IPS DF 19.7 (cell line): Measurements from ENCODE around the gene HMMR.
A peak's percentile ranks its signal among the peaks of the same experiment; 100 is the strongest.

Source experiments
- DNase-seq: peaks from one replicate; pipeline ENCODE4 v3.0.0-alpha.2; 2013; ENCODE audit warnings: low read depth, low spot score

The HMMR gene

DNA sequence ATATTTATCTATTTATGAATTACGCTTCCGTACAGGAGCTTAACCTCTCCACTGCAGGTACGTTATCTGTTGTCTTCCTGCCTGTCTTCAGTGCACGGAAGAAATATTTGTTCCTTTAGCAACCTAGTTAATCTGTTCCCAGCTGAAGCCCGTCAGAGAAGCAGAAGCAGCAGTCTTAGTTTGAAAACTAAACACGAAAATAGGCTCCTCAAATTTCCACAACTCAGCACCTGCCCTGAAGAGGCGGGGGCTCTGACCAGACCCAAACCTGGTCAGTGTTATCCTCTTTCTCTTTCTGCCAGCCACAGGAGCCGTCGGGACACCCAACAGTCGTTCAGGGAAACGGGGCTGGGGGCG, 992 bp upstream of the HMMR start:
- no peak for DNase-seq

DNA sequence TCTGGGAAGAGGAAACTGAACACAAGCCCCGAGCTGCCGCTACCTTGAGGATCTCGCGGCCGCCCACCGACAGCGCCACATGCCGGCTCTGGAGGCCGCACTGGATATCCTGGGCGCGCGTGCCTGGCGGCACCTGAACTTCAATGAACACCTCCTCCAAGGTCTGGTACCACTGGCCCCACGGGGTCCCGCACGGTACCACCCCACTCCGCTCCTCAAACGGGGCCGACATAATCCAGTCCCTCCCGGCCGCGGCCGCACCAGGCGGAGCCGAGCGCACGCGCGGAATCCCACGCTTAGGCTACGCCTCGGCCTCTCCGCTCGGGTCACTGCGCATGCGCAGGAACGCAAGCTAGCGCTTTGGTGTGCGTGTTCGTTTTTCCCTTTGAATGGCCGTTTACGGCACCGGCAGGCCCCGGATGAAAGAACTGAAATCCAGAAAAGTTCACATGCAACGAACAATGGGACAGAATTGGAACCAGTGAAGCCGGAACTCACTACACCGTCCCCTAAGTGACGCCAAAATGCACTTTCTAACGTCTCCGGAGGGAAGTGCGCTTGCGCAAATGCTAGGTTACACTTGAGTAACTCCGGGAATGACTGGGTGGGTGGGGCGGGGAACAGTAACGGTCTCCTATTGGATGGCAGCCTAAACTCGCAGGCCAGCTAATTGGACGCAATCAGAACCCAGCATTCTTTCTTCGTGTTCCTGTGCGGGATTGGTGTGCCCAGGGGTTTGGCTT, 442 bp upstream of the HMMR start, which contains the start of gene NUDCD2:
TSS of gene NUDCD2 (minus strand) at position 284 of the 743 bp plus-strand sequence. CDS start at position 232, 52 bp downstream.
- peak; percentile 99 for DNase-seq

DNA sequence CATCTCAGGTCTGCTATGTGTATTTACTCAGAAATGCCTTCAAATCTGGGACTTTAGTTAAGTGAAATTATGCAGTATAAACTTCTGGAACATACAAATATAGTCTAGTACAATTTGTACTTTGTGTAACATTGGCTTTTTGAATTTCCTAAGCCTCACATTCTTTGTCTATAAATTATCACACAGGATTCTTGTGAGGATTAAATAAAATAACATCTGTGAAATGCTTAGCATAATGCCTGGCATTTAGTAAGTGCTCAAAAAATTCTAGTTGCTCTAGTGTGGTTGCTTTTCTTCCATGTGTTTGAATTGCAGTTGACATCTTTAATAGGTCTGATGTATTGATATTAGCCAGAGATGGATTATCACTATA, 2.6 kb downstream of the HMMR start:
- DNase-seq, result no peak

DNA sequence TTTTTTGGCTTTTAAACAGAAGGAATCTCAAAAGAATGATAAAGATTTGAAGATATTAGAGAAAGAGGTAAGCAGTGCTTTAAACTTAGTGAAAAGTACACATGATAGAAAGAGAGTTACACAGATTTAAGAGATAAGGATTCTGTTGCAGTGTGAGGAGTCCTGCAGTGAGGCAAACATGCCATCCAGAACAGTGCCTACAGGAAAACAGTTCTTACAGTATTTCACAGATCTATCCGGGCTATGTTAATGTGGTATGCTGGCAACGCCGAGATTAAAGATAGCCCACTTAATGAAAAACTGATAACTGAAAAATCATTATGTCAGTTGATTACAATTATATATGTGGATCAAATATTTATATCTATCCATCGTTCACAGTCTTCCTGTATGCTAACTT, 7.2 kb downstream of the HMMR start:
- no peak for DNase-seq

DNA sequence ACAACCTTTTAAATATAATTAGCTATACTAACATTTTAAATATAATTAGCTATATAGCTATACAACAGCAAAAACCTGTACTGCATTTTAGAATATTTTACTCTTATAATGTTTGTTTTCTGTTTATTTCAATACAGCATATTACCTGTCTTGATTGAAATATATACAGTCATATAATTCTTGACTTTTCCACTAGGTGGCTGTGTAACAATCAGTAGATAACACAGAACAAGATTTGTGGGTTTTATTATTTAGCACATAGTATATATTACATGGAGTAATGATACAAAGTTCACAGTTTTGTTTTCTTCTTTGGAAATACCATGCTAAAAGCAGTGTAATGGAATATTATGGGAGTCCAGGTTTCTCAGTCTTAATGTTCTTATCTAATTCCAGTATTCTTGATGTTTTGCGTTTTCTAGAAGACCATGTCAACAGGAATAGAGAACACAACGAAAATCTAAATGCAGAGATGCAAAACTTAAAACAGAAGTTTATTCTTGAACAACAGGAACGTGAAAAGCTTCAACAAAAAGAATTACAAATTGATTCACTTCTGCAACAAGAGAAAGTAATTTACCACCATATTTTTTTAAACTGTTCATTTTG, 13.3 kb downstream of the HMMR start:
- no peak for DNase-seq

DNA sequence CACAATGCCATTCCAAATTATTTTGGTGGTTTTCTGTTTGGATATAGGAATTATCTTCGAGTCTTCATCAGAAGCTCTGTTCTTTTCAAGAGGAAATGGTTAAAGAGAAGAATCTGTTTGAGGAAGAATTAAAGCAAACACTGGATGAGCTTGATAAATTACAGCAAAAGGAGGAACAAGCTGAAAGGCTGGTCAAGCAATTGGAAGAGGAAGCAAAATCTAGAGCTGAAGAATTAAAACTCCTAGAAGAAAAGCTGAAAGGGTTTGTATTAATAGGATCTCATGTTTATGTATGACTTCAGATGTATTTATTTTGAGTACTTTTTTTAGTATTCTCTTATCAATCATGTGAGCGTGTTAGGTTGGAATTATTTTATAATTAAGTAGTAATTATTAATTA, 15.0 kb downstream of the HMMR start:
- DNase-seq, result no peak

DNA sequence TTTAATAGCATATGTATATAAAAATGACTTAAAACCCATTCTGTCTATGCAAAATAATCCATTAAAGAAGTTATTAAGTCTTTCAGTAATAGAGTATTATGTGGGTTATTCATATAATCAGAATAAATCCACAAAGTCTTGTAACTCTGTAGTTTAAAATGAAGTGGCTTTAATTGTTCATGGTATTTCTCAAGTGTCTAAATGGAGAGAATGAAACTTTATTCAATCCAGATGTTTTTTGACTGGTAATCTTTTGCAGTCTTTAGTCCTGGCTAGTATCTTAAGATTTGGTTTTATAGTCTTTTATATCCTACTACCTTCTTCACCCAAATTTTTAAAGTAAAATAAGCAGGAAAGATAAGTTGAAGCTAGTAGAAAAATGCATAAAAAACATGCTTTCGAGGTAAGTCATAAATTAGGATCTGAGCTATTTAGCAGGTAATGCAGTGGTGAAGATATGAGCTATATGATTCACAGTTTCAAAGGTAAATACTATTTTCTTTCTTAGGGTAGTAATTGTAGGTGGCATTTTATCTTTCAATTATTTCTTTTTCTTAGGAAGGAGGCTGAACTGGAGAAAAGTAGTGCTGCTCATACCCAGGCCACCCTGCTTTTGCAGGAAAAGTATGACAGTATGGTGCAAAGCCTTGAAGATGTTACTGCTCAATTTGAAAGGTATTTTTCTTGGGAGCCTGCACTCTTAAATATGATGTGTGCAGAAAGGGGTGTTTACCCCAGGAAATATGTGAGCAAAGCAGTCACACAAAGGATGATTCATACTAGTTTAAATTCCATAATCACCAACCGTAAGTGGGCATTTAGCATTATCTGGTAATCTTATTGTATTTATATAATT, 17.9 kb downstream of the HMMR start:
- DNase-seq, result no peak

DNA sequence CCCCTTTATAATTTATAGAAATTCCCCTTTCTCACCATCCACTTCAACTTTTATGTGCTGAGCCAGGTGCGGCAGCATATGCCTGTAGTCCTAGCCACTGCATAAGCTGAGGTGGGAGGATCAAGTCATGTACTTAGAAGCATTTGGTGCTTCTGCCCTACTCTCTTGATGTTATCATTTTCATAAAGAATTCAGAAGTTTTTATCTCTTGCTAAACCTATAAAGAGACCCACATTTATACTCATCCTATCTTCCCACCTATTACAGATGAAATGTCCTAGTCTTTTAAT, 18.5 kb downstream of the HMMR start:
- DNase-seq, result no peak

DNA sequence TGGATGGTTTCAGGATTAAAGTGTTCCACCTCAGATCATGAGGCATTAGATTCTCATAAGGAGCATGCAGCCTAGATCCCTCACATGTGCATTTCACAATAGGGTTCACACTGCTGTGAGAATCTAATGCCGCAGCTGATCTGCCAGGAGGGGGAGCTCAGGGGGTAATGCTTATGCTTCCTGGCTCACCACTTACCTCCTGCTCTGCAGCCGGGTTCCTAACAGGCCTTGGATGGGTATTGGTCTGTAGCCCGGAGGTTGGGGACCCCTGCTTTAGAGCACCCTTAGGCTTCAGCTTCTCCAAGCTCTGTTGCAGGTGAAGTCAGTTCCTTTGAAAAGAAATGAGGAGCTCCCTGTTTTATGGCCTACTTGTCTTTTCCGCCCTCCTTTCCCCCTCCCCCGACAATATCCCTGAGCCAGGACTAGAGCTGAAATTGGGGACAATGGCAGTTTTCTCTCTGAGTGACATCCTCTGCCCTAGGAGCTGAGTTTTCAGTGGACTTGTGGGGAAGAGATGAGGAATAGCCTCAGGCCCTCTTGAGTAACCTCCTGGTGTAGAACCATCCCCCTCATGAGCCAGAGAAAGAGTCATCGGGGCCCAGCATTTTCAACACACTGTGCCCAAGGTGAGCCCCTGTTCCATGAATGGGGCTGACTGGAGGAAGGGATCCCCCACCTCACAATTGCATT, 28.8 kb downstream of the HMMR start:
- no peak for DNase-seq

DNA sequence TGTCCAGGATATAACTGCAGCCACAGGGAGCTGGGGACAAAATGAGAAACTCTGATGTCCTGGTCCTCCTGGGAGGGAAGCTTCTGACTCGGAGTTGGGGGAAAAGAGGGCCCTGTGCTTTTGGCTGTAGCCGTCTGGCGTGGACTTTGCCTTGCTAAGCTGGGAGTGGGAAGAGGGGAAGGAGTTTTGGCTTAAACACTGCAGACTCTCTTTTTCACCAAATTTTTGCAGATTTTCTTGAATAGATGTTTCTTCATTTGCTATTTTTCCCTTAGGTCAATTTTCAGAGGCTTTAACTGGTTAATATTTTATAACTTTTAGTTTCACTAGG, 29.3 kb downstream of the HMMR start:
- DNase-seq, result no peak

DNA sequence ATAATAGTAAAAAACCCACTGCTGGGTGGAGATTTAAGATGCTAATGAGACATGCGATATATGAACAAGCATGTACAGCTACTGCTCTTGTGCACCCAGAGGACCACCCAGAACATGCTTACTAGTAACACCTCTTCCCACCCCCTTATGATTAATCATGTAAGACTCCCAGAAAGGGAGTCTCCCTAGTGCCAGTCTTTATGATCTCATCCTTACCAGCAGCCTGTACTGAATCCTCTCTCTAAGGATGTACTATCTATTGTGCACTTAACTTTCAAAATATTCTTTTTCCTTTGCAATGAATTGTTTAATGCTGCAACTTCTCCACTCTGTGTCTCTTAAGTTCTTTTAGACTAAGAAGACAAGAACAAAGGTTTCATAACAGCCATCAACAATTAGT, 35.9 kb downstream of the HMMR start:
- no peak for DNase-seq

DNA sequence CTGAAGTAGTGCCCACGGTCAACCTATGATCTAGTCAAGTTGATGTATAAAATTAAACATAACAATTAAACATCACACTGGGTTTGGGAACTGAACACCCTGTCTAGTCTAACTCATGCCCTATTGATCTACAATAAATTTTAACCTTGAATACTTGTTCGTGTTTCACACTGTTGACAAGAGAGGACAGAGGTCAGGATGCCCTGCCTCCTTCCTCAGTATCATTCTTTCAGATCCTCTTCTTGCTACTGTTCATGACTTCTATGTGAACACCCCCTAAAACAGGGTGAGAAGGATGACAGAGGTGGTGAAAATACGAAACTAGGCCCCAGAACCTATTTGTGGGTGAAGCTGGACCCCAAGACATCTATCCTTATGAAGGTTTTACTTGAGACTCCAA, 36.9 kb downstream of the HMMR start:
- no peak for DNase-seq

DNA sequence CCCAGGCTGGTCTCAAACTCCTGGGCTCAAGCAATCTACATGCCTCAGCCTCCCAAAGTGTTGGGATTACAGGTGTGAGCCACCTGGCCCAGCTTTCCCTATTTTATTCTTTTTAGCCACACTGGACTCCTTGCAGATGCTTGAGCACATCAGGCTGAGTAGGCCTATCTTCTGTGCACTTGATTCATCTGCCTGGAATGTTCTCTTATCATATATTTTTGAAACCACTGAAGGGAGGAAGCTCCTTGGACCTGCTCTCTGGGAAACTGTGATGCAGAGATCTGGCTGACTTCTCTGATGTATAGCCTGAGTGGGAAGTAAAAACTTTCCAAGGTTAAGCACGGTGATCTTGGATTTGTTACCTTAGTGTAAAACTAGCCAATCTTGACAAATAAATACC, 38.5 kb downstream of the HMMR start:
- no peak for DNase-seq

DNA sequence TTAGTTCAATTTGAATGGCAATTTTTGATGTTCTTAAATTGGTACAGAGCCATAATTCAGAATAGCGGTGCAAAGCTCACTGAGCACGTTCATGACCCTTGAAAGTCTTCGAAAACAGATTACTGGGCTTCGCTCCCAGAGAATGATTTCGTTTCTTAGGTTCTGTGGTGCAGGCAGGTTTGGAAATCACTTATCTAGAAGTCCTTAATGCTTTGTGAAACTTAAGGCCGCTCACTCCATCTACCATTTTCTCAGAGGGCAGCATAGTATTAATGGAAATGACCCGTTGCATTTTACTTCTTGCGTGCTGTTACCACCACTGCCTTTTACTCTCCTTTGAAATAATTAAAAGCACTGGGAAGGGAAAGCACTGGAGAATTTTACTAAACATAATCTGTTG, 42.1 kb downstream of the HMMR start:
- DNase-seq, result no peak

DNA sequence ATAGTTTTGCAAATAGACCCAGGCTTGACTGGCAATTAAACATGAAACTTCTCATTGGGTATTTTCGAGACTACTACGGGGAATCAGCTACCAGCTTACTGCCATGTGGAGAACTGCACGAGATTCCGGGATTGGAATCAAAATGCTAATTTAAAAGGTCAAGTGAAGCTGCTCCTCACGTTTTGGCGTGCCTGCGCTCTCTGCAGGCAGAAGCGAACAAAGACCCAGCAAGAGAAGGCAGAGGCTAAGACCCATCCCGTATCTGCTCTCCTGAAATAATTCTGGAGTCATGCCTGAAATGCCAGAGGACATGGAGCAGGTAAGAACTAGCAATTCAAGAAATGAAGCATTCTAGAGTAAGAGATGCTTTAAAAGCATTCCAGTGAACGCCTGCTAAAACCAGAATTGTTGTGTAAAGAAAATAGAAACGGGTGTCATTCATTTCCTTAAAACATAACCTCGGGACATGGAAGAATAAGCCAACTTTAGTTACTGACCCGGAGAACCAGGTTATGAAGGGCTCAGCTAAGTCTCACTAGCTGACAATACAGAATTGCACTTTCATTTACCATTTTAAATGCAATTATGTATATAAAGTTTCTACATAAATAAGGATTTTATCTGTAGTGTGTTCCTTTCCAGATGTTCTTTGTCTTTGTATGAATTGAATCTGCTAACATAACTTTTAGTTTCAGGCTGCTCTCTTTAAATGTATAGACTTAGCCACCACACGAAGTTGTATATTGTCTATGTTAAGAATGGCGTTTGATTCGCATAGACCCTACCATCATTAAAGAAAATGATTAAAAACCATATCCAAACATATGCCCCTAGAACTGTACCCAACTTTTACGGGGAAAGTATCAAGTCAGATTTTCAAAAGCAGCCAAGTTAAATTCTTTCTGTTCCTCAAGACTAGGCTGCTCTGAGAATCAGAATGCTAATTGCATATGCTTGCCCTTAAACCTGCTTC, 43.0 kb downstream of the HMMR start:
- peak; percentile 95 for DNase-seq

DNA sequence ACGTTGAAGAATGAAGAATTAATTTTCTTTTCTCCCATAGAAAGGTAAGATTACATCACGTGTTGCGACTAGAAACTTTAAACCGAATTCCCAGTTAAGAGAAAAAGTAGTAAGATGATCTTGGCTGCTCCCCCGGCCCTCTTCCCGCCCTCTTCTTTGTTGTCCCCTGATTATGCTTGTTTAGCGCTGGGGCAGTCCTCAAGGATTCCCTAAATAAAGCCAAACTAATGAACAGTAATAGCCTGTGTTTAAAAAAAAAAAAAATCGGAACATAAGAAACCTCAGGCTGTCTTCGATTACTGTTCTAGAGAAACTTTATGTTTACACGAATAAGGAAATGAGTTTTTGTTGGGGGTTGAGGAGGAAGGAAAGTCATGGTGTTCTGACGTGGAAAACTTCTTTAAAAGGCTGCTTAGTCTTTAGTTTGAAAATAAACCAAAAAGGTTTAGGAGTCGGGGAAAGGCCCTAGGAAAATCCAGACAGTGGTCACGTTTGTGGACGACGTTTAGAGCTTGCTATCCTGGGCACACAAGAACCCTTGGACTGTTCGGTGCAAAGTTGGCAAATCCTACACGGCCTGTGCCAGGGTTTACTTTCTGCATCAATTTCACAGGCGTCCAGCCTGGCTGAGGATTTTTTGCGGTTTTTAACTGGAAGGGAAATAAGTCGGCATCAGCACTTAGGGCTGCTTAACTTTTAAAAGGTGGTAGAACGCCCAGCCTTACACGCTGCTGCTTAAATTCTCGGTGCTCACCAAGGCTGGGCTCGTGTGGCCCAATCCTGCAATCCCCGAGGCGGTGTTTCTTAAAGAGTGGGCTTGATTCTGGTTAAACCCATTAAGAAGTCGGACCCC, 43.9 kb downstream of the HMMR start:
- no peak for DNase-seq

DNA sequence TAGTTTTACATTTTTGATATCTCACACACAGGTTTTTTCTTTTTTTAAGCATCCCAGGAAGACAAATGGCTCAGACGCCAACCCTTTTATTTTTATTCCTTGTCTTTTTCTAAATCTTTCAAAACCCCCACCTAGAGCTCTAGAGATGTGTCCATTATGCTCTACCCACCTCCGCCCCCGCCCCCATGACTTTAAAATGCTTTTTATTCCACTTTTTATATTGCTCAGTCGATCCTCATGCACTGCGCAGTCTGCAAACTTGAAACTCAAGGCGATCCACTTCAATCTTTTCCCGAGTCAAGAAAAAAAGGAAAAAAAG, 44.6 kb downstream of the HMMR start:
- no peak for DNase-seq

DNA sequence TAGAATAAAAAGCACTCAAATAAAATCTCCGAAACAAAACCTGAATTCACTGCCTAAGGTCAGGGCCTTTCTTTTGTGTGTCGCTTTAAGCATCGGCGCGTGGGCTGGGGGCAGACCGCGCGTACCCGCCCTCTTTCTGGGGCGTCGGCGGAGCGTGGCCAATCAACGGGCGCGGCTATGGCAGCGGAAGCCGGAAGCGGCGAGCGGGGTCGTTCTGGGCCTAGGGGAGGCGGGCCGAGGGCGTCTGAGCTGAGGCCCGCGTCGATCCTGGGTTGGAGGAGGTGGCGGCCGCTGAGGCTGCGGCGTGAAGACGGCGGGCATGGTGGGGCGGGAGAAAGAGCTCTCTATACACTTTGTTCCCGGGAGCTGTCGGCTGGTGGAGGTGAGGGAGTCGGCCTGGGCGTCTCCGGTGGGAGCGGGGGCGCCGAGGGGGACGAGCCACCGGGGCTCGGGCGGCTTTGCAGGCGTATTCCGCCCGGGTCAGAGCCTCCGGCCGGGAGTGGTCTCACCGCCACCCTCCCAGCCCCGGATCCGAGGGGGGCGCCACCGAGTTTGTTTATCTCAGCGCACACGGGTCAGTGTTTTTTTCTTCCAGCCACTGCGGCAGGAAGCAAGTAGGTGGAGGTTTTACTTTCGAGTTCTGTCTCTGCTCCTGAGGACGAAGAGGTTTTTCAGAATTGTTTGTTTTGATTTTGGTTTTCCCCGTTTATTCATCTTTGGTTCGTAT, 45.1 kb downstream of the HMMR start, which contains the start of gene MAT2B:
TSS of gene MAT2B (plus strand) at position 252 of the 727 bp plus-strand sequence. CDS start at position 320, 68 bp downstream.
- DNase-seq, result no peak

DNA sequence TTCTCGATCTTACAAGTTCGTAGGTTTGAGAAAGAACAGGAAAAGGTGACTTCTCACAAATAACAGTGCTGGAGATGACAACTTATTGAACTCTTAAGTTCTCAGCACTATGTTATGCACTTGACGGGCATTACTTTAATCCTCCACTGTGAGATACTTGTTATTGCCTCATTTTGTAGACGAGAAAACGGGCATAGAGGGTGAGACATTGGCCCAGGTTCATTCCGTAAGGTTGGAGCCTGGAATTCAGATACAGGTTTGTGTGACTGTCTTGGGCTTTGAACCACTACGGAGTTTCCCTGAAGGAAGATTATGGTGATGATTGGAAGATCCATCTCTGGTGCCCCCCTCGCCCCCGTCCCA, 45.6 kb downstream of the HMMR start:
- DNase-seq, result no peak

DNA sequence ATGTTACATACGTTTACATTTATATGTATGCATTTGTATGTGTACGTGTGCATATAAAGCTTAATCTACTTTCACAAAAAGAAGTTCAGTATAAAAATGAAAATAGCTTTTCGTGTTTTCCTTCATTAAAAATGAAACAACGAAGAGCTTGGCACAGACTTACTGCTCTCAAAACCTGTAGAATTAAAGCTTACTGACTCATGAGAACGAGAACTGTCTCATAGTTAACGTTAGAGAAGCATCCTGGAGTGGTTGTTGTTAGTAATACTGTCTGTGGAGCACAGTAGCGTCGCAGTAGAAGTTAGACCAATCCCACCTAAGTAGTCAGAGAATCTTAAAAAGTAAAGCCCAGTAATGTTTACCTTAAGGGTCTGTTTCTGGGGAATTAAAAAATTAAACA, 46.3 kb downstream of the HMMR start:
- no peak for DNase-seq
